Ishikawa (cell line): ENCODE data around the gene ARHGAP22.

ENCODE experiments used
- CEBPB ChIP-seq: IDR thresholded peaks from 2 replicates; pipeline ENCODE4 v1.6.1; 2012
- CREB1 ChIP-seq: IDR thresholded peaks from 2 replicates; pipeline ENCODE4 v1.6.1; 2012; ENCODE audit warnings: low read depth
- EGR1 ChIP-seq: IDR thresholded peaks from 2 replicates; pipeline ENCODE4 v1.6.1; 2012
- EP300 ChIP-seq: IDR thresholded peaks from 2 replicates; pipeline ENCODE4 v1.6.1; 2012; ENCODE audit warnings: borderline replicate concordance
- FOXM1 ChIP-seq: IDR thresholded peaks from 2 replicates; pipeline ENCODE4 v1.6.1; 2012; ENCODE audit warnings: low read depth, borderline replicate concordance
- NFIC ChIP-seq: IDR thresholded peaks from 2 replicates; pipeline ENCODE4 v1.6.1; 2012
- RAD21 ChIP-seq: IDR thresholded peaks from 2 replicates; pipeline ENCODE4 v1.6.1; 2012; ENCODE audit warnings: low read depth
- TAF1 ChIP-seq: IDR thresholded peaks from 2 replicates; pipeline ENCODE4 v1.6.1; 2012; ENCODE audit warnings: low read depth, mild to moderate bottlenecking
- TCF12 ChIP-seq: IDR thresholded peaks from 2 replicates; pipeline ENCODE4 v1.6.1; 2012; ENCODE audit warnings: low read depth
- TEAD4 ChIP-seq: IDR thresholded peaks from 2 replicates; pipeline ENCODE4 v1.6.1; 2012
- YY1 ChIP-seq: IDR thresholded peaks from 2 replicates; pipeline ENCODE4 v1.6.1; 2012; ENCODE audit warnings: low read depth
- ZBTB7A ChIP-seq: IDR thresholded peaks from 2 replicates; pipeline ENCODE4 v1.6.1; 2012; ENCODE audit warnings: low read depth
- TF ChIP-seq, protein P1 (sequence below): IDR thresholded peaks from 2 replicates; pipeline ENCODE4 v1.6.1; 2012
- TF ChIP-seq, protein P2 (sequence below): IDR thresholded peaks from 2 replicates; pipeline ENCODE4 v1.6.1; 2012
- TF ChIP-seq, protein P3 (sequence below): IDR thresholded peaks from 2 replicates; pipeline ENCODE4 v1.6.1; 2012; ENCODE audit warnings: low read depth, mild to moderate bottlenecking

Gene ARHGAP22

DNA sequence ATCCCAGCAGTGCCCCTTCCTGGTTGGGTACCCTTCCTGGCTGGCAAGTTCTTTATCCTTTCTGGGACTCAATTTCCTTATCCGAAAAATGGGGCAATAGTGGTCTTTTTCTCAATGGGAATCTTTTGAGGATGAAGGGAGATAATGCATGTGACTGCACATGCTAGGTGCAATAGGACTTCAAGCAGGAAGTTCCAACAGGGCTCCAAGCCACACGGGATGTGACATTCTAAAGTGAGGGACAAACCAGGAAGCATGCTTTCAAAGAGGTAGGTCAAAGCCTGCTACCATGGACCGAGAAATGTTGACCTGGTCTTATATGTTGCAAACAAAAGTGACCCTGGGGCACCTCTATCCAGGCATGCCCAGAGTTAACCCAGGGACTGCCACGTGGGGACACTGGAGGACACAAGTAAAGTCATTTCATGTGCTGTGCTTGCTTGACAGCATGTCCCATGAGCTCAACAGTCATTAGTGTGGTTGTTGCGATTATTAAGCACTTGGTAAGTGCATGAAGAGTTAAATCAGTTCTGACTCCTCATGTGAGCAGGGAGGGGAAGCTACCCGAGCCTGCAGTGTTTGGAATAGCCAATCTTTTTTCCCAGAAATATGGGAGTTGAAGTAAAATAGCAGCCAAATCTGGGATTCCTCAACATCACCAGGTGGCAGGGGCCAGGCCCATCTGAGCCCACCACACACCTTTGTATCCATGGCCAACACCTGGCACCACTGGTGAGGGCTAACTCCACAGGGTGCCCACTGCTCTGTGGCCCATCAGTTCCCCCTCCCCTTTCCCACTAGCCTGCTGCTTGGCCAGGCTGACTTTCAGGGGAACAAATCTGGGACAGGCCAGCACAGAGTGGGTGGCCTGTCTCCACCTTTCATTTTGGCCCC is 5.7 kb downstream of the ARHGAP22 start:
- no peak for TF ChIP-seq TEAD4
- TF ChIP-seq FOXM1, result no peak
- no peak for TF ChIP-seq ZBTB7A
- TF ChIP-seq, protein P1, sequence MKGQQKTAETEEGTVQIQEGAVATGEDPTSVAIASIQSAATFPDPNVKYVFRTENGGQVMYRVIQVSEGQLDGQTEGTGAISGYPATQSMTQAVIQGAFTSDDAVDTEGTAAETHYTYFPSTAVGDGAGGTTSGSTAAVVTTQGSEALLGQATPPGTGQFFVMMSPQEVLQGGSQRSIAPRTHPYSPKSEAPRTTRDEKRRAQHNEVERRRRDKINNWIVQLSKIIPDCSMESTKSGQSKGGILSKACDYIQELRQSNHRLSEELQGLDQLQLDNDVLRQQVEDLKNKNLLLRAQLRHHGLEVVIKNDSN, result no peak
- TF ChIP-seq, protein P2, sequence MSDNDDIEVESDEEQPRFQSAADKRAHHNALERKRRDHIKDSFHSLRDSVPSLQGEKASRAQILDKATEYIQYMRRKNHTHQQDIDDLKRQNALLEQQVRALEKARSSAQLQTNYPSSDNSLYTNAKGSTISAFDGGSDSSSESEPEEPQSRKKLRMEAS, result no peak
- no peak for TF ChIP-seq CREB1
- TF ChIP-seq TCF12, result no peak
- no peak for TF ChIP-seq EGR1
- no peak for TF ChIP-seq CEBPB
- no peak for TF ChIP-seq RAD21

DNA sequence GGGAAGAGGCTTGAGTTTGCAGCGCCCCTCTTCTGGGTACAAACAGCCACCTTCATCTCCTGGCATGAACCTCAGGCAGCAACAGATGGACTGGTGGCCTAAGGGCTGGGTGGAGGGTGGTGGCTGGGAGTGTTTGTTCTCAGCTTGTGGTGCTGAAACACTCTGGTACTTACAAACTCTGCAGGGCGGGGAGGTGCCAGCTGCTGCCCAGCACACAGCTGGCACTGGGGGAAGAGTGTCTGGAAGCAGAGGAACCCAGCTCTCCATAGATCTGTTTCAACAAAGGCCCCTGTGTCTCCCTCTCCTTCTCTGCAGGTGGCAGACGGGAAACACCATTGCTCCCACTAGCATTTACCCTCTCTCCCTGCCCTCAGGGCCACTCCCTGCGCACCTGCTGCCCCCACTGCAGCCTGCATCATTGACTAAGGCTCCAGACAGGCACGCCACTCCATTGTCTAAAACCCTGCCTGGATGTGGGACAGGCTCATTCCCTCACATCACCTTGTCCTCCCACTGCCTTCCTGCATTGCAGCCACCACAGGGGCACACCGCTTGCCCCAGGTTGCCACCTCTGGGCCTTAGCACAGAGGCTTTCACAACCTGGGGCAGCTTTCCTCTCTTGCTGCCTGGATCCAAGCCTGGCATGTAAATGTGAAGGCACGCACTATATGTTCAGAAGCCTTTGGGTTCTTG is 6.5 kb downstream of the ARHGAP22 start:
- TF ChIP-seq TCF12 (0 out of 2 replicates have a peak, but pooled peaks have one; percentile 22), CEBPB (no peak)

DNA sequence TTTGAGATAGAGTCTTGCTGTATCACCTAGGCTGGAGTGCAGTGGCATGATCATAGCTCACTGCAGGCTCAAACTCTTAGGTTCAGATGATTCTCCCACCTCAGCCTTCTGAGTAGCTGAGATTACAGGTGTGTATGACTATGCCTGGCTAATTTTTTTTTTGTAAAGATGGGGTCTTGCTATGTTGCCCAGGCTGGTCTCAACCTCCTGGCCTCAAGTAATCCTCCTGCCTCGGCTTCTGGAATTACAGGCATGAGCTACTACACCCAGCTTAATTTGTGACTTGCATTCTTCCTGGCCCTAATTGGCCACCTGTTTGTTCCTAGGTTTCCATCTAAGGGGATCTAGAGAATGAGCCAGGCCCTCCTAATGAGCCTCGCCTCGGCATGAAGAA is 9.3 kb downstream of the ARHGAP22 start:
- TF ChIP-seq YY1, result no peak
- no peak for TF ChIP-seq TAF1
- TF ChIP-seq, protein P2, result no peak
- no peak for TF ChIP-seq TCF12

GRCh38 chr10:48594803-48595538 is 9.9 kb downstream of the ARHGAP22 start:
- no peak for TF ChIP-seq RAD21
- TF ChIP-seq FOXM1, result no peak
- no peak for TF ChIP-seq EP300
- TF ChIP-seq, protein P2, result no peak
- no peak for TF ChIP-seq NFIC
- TF ChIP-seq, protein P3, sequence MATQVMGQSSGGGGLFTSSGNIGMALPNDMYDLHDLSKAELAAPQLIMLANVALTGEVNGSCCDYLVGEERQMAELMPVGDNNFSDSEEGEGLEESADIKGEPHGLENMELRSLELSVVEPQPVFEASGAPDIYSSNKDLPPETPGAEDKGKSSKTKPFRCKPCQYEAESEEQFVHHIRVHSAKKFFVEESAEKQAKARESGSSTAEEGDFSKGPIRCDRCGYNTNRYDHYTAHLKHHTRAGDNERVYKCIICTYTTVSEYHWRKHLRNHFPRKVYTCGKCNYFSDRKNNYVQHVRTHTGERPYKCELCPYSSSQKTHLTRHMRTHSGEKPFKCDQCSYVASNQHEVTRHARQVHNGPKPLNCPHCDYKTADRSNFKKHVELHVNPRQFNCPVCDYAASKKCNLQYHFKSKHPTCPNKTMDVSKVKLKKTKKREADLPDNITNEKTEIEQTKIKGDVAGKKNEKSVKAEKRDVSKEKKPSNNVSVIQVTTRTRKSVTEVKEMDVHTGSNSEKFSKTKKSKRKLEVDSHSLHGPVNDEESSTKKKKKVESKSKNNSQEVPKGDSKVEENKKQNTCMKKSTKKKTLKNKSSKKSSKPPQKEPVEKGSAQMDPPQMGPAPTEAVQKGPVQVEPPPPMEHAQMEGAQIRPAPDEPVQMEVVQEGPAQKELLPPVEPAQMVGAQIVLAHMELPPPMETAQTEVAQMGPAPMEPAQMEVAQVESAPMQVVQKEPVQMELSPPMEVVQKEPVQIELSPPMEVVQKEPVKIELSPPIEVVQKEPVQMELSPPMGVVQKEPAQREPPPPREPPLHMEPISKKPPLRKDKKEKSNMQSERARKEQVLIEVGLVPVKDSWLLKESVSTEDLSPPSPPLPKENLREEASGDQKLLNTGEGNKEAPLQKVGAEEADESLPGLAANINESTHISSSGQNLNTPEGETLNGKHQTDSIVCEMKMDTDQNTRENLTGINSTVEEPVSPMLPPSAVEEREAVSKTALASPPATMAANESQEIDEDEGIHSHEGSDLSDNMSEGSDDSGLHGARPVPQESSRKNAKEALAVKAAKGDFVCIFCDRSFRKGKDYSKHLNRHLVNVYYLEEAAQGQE, result no peak
- TF ChIP-seq, protein P1, result no peak

GRCh38 chr10:48594371-48594770 is 10.5 kb downstream of the ARHGAP22 start:
- TF ChIP-seq NFIC, result no peak
- TF ChIP-seq TEAD4, result no peak
- TF ChIP-seq, protein P3, result no peak
- TF ChIP-seq CREB1, result no peak
- no peak for TF ChIP-seq TAF1
- no peak for TF ChIP-seq ZBTB7A
- TF ChIP-seq, protein P2, result no peak
- no peak for TF ChIP-seq CEBPB
- TF ChIP-seq EGR1, result no peak
